Pulmonary artery endothelial cell (primary cell): Measurements from ENCODE around the gene CLEC16A. TPM values are rescaled to one million over a fixed set of nuclear protein-coding genes. Genes with fewer than 3 reads are reported as not detected.
"Not testable (repeated sequence)": the region's sequence is repeated elsewhere in the genome, so short reads cannot be mapped to it uniquely, and the experiment has no call there.

Experiments used
- DNase-seq: peaks from one replicate; pipeline ENCODE4 v3.0.0-alpha.2; 2011; ENCODE audit warnings: low read depth, low spot score
- total RNA-seq: library from RNA; depleted of rRNA; stranded (reverse); fragments of >200 nt; gene quantifications from 2 replicates; pipeline ENCODE4 v1.2.3, GENCODE V29; 2014

CLEC16A gene
- total RNA-seq, 1 donor from 2014 or later, result 13.0 TPM

DNA sequence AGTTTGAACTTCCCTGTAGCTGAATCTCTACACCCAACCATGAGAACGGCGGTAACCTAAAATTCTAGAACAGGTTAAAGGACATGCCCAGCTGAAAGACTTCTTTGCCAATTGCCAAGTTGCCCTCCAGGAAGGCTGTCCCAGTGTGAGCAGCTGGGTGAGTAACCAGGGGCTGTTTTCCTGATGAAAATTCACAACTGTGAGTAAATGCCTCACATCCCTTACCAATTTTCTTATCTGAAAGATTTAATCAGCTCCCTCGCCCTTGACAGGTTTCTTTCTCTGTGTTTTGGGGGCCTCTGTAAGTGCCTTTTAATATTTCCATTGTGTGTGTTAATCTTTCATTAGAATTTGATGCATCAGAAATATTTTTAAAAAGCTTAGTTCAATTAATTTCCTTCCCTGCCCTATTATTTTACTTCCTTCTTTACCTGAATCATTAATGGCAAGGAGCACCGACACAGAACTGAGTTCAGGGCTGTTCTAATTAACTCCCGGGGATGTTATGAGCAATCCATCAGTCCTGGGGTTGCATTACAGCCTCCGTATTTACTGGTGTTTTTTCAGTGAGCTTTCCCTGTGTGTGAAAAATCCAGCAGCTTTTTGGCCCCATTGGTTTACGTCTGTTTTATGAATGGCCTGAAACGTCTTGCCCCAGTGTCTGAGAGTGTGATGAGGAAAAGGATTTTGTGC, 152.9 kb downstream of the CLEC16A start:
- DNase-seq, result no peak

- DNase-seq, result no peak
These were observed 153.4 kb downstream of the CLEC16A start for GRCh38 chr16:11097787-11098167.

- no peak for DNase-seq
These were observed 154.4 kb downstream of the CLEC16A start for GRCh38 chr16:11098601-11099390.

DNA sequence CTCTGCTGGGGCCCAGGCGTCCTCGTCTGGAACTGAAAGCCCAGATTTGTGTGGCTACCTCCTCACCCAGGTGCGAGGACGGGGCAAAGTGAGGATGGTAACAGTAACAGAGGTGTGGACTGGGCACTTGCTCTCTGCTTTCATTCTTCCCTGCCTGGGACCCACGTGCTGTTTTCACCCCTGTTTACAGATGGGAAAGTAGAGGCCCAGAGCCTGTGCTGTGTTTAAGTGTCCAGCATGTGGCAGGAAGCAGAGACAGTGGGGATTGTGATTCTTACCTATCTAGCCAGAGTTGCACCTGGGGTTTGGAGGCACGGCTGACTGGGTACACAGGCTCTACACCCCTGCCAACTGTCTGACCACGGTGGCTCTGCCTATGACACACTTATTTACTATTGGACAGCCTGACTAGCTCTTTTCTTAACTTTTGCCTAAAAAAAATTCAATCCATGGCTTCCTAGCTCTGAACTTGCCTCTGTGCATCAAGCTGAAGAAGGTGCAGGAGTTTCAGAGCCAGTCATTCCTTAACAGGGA, 155.4 kb downstream of the CLEC16A start:
- DNase-seq, result no peak

- peak; percentile 92 for DNase-seq
These were observed 155.9 kb downstream of the CLEC16A start for GRCh38 chr16:11100239-11100750.

- no peak for DNase-seq
These were observed 156.9 kb downstream of the CLEC16A start for GRCh38 chr16:11101283-11101682.

- DNase-seq, result peak; percentile 78
These were observed 157.5 kb downstream of the CLEC16A start for GRCh38 chr16:11101695-11102522.

GRCh38 chr16:11102523-11102898, 158.1 kb downstream of the CLEC16A start:
- no peak for DNase-seq

DNA sequence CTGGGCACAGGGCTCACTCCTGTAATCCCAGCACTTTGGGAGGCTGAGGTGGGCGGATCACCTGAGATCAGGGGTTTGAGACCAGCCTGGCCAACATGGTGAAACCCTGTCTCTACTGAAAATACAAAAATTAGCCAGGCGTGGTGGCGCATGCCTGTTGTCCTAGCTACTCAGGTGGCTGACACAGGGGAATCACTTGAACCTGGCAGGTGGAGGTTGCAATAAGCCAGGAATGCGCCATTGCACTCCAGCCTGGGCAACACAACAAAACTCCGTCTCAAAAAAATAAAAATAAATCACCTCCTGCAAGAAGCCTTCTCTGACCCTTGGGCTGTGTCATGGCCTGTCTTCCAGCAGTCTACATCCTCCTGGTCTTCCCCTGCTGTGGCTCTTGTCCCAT, 158.9 kb downstream of the CLEC16A start:
- DNase-seq, result not testable (repeated sequence)

- no peak for DNase-seq
These were observed 160.0 kb downstream of the CLEC16A start for GRCh38 chr16:11104168-11105037.

GRCh38 chr16:11105038-11105903, 160.9 kb downstream of the CLEC16A start:
- peak; percentile 46 for DNase-seq

DNA sequence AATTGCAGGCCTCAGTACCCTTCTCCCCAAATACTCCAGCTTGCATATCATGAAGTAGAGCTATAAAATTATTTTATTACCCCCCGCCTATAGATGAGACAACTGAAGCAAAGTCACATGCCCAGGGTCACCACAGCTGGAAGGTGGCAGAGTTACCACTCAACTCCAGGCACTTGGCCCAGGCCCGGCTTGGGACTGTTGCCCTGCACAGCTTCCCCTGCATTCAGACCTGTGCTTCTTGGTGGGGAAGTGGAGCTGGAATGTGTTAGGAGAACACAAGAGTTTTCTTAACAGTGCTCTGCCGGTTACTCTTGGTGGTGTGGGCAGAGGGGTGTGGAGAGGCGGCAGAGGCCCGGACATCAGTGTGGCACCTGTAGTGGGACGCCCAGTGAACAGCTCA, 162.4 kb downstream of the CLEC16A start:
- DNase-seq, result no peak

GRCh38 chr16:11107780-11108465, 163.6 kb downstream of the CLEC16A start:
- no peak for DNase-seq

DNA sequence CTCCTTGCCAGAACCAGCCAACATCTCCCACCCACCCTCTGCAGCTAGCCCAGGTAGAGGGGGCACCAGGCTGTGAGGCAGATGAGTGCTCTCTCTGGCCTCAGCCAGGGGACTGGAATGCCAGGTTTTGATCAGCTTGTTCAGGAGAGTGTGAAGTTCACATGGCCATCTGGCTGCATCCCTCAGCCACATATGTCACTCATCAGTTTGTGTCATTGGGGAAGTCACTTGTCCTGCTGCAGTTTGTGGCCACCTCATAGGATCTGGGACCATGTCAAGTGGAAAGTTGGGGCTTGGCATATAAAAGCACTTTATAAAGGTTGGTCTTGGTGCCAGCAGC, 164.1 kb downstream of the CLEC16A start:
- DNase-seq, result no peak

DNA sequence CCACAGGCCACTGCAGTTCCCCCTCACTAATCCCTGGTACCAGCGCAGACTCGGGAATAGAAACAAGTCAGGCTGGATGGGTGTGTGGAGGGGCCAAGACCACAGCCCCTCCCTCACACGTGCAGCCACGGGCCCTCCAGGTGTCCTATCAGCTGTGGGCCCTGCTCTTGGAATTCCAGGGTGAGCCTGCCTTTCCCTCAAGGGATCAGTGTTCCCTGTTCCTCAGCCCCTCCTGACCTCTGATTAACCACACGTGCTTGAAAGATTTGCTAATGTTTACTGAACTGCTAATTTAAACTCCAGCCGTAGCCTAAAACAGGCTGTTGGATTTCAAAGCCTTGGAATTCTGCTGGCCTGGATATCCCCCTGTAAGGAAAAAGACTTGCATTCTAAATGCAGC, 165.2 kb downstream of the CLEC16A start:
- DNase-seq, result no peak

DNA sequence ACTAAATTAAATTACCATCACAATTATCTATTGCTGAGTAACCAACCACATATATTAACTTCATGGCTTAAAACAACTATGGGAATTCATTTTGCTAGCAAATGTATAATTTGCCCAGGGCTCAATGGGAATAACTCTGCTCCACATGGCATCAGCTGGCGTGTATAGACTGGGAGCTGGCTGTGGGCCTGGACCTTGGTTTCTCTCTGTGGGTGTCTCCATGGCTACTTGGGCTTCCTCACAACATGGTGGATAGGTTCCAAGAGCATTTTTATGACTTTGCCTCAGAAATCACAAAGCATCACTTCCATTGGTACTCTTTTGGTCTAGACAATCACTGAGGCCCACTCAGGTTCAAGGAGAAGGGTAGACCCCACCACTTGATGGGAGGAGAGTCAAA, 166.8 kb downstream of the CLEC16A start:
- no peak for DNase-seq

DNA sequence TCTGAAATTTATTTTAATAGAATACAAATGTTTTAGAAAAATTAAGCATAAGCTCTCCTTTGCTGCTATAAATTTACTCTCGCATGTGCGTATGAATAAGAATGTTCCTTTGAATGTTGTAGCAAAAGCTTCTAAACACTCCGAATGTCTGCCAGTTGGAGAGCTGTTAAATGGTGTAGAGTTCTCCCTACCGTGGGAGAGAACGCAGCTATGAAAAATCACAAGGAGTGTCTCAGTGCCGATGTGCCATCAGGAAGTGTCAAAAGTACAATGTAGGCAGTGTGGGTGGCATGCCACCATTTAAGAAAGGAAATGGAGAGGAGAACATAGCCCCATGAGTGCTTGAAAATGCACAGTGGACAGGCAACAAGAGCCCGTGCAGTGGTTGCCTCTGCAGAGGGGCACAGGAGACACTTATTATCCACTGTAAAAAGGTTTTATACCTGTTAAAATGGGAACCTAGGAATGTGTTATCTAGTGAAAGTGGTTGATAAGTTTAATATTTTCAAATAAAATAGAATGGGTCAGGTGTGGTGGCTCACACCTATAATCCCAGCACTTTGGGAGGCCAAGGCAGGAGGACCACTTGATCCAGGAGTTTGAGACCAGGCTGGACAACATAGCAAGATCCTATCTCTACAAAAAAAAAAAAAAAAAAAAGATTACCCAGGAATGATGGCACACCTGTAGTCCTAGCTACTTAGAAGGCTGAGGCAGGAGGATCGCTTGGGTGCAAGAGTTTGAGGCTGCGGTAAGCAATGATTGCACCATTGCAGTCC, 167.7 kb downstream of the CLEC16A start:
- DNase-seq, result no peak

GRCh38 chr16:11112723-11113348, 168.5 kb downstream of the CLEC16A start:
- no peak for DNase-seq
